ENCODE measurements around the gene HIVEP3.

DNA sequence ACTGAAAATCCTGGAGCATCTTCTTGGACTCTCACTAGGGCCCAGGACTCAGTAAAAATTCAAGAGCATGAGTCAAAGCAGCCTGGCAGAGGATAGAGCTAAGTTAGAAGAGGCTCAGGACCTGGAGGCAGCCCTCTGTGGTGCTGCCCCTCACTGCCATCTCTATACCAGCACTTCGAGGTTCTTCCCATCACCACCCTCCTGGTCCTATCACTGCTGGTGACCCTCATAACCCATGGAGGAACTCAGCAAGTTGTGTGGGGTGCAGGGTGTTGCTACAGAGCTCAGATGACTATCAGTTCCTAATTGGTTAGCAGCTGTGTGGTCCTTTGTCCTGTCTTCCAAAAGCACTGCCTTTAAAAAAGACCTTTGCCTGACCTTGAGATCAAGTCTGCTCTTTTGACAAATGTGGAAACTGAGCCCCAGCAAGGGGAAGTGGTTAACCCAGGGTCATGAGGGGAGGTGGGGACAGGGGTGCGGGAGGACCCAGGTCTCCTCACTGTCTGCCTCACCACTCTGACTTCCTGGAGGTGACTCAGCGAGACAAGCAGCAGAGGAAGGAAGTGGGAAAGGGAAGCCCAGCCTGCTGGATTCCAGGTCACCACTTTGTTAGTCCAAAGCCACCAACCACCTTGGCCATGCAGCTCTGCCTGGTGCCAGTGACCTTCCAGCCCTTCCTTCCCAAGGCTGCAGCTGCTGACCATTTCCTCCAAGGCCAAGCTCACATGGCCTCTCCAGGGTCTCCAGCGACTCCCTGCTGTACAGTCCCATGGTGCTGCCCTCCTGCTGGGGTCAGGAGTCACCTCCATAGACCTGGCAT is 234.8 kb downstream of the HIVEP3 start:
- TF ChIP-seq CTCF (IDR thresholded peaks at IDR 0.05) (no peak), POLR2AphosphoS5 (IDR thresholded peaks at IDR 0.05; ENCODE audit: low read depth, low read length) (no peak), TCF7L2 (IDR thresholded peaks at IDR 0.05; ENCODE audit: low read depth, low read length) (no peak), SIN3A (IDR thresholded peaks at IDR 0.05; ENCODE audit: borderline replicate concordance, insufficient read depth, low read depth, low read length) (no peak)
- TF ChIP-seq, protein P1, sequence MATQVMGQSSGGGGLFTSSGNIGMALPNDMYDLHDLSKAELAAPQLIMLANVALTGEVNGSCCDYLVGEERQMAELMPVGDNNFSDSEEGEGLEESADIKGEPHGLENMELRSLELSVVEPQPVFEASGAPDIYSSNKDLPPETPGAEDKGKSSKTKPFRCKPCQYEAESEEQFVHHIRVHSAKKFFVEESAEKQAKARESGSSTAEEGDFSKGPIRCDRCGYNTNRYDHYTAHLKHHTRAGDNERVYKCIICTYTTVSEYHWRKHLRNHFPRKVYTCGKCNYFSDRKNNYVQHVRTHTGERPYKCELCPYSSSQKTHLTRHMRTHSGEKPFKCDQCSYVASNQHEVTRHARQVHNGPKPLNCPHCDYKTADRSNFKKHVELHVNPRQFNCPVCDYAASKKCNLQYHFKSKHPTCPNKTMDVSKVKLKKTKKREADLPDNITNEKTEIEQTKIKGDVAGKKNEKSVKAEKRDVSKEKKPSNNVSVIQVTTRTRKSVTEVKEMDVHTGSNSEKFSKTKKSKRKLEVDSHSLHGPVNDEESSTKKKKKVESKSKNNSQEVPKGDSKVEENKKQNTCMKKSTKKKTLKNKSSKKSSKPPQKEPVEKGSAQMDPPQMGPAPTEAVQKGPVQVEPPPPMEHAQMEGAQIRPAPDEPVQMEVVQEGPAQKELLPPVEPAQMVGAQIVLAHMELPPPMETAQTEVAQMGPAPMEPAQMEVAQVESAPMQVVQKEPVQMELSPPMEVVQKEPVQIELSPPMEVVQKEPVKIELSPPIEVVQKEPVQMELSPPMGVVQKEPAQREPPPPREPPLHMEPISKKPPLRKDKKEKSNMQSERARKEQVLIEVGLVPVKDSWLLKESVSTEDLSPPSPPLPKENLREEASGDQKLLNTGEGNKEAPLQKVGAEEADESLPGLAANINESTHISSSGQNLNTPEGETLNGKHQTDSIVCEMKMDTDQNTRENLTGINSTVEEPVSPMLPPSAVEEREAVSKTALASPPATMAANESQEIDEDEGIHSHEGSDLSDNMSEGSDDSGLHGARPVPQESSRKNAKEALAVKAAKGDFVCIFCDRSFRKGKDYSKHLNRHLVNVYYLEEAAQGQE (IDR thresholded peaks at IDR 0.05; ENCODE audit: insufficient read depth in 1 of 2, low read depth in 2 of 2, low read length in 1 of 2), result no peak

Measured in Panc1 (cell line).